ENCODE data around the gene ULK1.

ULK1 gene

GRCh38 chr12:131894313-131894860, at the start of gene ULK1:
TSS of gene ULK1 (plus strand) at chr12:131894622. CDS start at chr12:131895002, 380 bp downstream.
- H3K9me3 Mint-ChIP-seq: no peaks in the 10 kb centered on the region
- peaks cover 27% of the 10 kb centered on the region for H3K4me1 Mint-ChIP-seq
- peak within 1 kb of the TSS; percentile 89 to 94 for H3K27ac Mint-ChIP-seq
- DNase-seq: peak; percentile 89 to 94
- H3K27me3 Mint-ChIP-seq: no peaks in the 10 kb centered on the region
- peak; percentile 83 for ATAC-seq
- H3K4me3 Mint-ChIP-seq: peak within 1 kb of the TSS; percentile 88 to 93

- DNase-seq: no peak
- H3K27me3 Mint-ChIP-seq: no peaks in the 10 kb centered on the region
These were observed 49.8 kb upstream of the ULK1 start for GRCh38 chr12:131844656-131845055.

GRCh38 chr12:131845121-131845520, 49.3 kb upstream of the ULK1 start:
- Mint-ChIP-seq H3K27ac (no peak overlapping the region), H3K9me3 (no peaks in the 10 kb centered on the region)
- DNase-seq: no peak

More at GRCh38 chr12:131844656-131845055, 49.8 kb upstream of the ULK1 start:
- H3K4me1 Mint-ChIP-seq: no peaks in the 10 kb centered on the region
- H3K27ac Mint-ChIP-seq: no peak overlapping the region
- H3K4me3 Mint-ChIP-seq: no peak overlapping the region
- H3K9me3 Mint-ChIP-seq: no peaks in the 10 kb centered on the region
- ATAC-seq: peak; percentile 3

GRCh38 chr12:131847456-131847855, 47.0 kb upstream of the ULK1 start:
- Mint-ChIP-seq H3K9me3 (no peaks in the 10 kb centered on the region), H3K27me3 (no peaks in the 10 kb centered on the region), H3K4me1 (no peaks in the 10 kb centered on the region), H3K4me3 (no peak overlapping the region), H3K27ac (no peak overlapping the region)
- no peak for DNase-seq
- no peak for ATAC-seq

More at GRCh38 chr12:131845121-131845520, 49.3 kb upstream of the ULK1 start:
- ATAC-seq: peak; percentile 11
- Mint-ChIP-seq H3K27me3 (no peaks in the 10 kb centered on the region), H3K4me3 (no peak overlapping the region), H3K4me1 (no peaks in the 10 kb centered on the region)

GRCh38 chr12:131848753-131849152, 45.7 kb upstream of the ULK1 start:
- DNase-seq (no peak), ATAC-seq (no peak)
- Mint-ChIP-seq H3K27ac (no peak overlapping the region), H3K4me3 (no peak overlapping the region), H3K4me1 (peaks cover 6% of the 10 kb centered on the region), H3K9me3 (no peaks in the 10 kb centered on the region), H3K27me3 (no peaks in the 10 kb centered on the region)

- Mint-ChIP-seq H3K27me3 (peaks cover under 1% of the 10 kb centered on the region), H3K4me1 (peaks cover 6% of the 10 kb centered on the region), H3K4me3 (no peak overlapping the region), H3K27ac (peak overlapping the region in 1 of 2 donors; percentile 67), H3K9me3 (no peaks in the 10 kb centered on the region)
- no peak for ATAC-seq
- no peak for DNase-seq
These were observed 44.5 kb upstream of the ULK1 start for GRCh38 chr12:131849700-131850553.

GRCh38 chr12:131850856-131851559, 43.4 kb upstream of the ULK1 start:
- ATAC-seq (peak; percentile 64), DNase-seq (peak in 1 of 2 donors; percentile 42)
- Mint-ChIP-seq H3K4me1 (peaks cover 6% of the 10 kb centered on the region), H3K4me3 (no peak overlapping the region), H3K9me3 (no peaks in the 10 kb centered on the region), H3K27me3 (peaks cover 10% of the 10 kb centered on the region), H3K27ac (no peak overlapping the region)

- Mint-ChIP-seq H3K4me3 (no peak overlapping the region), H3K27ac (no peak overlapping the region), H3K27me3 (peaks cover 18% of the 10 kb centered on the region), H3K9me3 (no peaks in the 10 kb centered on the region), H3K4me1 (peaks cover 6% of the 10 kb centered on the region)
- ATAC-seq (no peak), DNase-seq (no peak)
These were observed 42.5 kb upstream of the ULK1 start for GRCh38 chr12:131851741-131852550.

GRCh38 chr12:131852551-131853299, 41.7 kb upstream of the ULK1 start:
- ATAC-seq (peak; percentile 8), DNase-seq (no peak)
- Mint-ChIP-seq H3K9me3 (no peaks in the 10 kb centered on the region), H3K27me3 (peaks cover 20% of the 10 kb centered on the region), H3K4me1 (peaks cover 10% of the 10 kb centered on the region), H3K4me3 (no peak overlapping the region), H3K27ac (no peak overlapping the region)

- Mint-ChIP-seq H3K27ac (no peak overlapping the region), H3K4me1 (peaks cover 12% of the 10 kb centered on the region), H3K4me3 (no peak overlapping the region), H3K9me3 (no peaks in the 10 kb centered on the region), H3K27me3 (peaks cover 31% of the 10 kb centered on the region)
- DNase-seq (no peak), ATAC-seq (no peak)
These were observed 40.3 kb upstream of the ULK1 start for GRCh38 chr12:131853832-131854797.

- no peak overlapping the region for H3K4me3 Mint-ChIP-seq
- peaks cover 13% of the 10 kb centered on the region for H3K4me1 Mint-ChIP-seq
- peaks cover 31% of the 10 kb centered on the region for H3K27me3 Mint-ChIP-seq
- DNase-seq (no peak), ATAC-seq (no peak)
- no peak overlapping the region for H3K27ac Mint-ChIP-seq
- no peaks in the 10 kb centered on the region for H3K9me3 Mint-ChIP-seq
These were observed 39.5 kb upstream of the ULK1 start for GRCh38 chr12:131854861-131855476.

- Mint-ChIP-seq H3K4me3 (no peak overlapping the region), H3K27ac (no peak overlapping the region), H3K27me3 (peaks cover 31% of the 10 kb centered on the region), H3K4me1 (peaks cover 19% of the 10 kb centered on the region), H3K9me3 (no peaks in the 10 kb centered on the region)
- ATAC-seq (no peak), DNase-seq (no peak)
These were observed 38.8 kb upstream of the ULK1 start for GRCh38 chr12:131855521-131856142.

Measured in stimulated activated naive CD8-positive, alpha-beta T cell treated with anti-CD3 and anti-CD28 coated beads, Interleukin-15, amount 100 ng/mL, for 72 hours (primary cell).